ENCODE data around the gene DPM1.

DNA sequence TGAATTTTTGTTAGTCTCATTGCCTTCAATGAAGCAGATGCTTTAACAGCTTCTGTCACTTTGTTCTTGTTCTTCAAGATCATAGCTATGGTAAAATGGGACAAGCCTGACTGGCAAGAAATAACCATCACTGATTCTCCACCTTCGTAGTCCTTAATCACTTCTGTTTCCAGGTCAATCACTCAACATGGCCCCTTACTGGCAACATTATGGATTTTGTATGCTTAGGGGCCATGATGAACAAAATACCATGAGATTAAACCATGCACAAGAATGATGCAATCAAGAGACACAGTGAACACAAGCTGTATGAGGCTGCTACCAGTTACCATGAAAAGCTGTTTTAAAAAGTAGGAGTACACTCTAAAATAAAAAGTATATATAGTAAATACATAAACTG is 59.9 kb downstream of the DPM1 start:
- no peak for TF ChIP-seq CTCF (IDR thresholded peaks at IDR 0.05)
- no peak for TF ChIP-seq POLR2A (IDR thresholded peaks at IDR 0.05)
